ENCODE data around the gene SPOPL.
"Not testable (repeated sequence)": the region's sequence is repeated elsewhere in the genome, so short reads cannot be mapped to it uniquely, and the experiment has no call there.

Gene SPOPL

DNA sequence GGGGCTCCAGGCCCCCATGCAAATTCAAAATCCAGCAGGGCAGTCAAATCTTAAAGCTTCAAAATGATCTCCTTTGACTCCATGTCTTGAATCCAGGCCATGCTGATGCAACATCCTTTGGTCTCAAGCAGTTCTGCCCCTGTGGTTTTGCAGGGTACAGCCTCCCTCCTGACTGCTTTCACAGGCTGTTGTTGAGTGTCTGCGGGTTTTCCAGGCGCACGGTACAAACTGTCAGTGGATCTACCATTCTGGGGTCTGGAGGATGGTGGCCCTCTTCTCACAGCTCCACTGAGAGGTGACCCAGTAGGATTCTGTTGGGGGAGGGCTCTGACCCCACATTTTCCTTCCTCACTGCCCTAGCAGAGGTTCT, 22.1 kb downstream of the SPOPL start:
- DNase-seq (ENCODE audit: low spot score), result not testable (repeated sequence)

DNA sequence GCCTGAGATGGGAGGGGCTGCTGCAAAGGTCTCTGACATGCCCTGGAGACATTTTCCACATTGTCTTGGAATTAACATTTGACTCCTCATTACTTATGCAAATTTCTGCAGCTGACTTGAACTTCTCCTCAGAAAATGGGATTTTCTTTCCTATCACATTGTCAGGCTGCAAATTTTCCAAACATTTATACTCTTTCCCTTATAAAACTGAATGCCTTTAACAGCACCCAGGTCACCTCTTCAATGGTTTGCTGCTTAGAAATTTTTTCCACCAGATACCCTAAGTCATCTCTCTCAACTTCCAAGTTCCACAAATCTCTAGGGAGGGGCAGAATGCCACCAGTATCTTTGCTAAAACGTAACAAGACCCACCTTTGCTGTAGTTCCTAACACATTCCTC, 22.8 kb downstream of the SPOPL start:
- not testable (repeated sequence) for DNase-seq (ENCODE audit: low spot score)

DNA sequence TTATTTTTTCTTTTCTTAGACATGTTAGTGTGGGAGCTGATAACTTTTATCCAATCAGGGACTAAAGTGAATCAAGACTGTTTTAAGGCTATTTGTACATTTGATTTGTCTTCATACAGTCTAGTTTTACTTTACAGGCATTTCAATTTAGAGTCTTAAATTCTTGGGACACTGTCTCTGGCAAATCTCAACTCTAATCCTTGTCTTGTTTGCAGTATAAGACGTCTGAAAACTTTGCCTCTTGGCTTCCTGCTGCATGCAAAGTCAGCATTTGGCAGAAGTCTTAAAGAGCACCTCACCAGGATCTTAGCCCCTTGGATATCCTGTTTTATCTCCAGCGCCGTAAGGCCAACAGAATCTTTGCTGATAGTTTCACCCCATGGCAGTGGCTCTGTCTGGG, 30.3 kb downstream of the SPOPL start:
- no peak for DNase-seq (ENCODE audit: low spot score)

- no peak for DNase-seq (ENCODE audit: low spot score)
Measured at GRCh38 chr2:138534791-138535190, 33.2 kb downstream of the SPOPL start.

DNA sequence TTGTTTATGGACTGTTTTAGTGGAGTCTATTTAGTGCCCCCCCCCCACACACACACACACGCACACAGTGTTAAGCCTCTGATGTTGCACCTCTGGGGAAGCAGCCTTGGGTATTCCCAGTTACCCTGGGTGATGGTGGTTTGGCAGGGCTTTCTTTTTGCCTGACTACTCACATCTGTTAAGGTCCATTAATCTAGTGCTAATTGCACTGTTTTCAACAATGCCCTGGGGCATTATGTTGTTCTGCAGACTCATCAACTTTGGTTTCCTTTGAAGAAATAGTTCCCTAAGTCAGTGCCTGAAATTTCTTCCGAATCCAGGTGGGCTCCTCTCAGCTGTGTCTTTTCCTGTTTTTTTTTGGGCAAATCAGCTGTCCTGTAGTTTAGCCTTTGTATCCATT, 34.7 kb downstream of the SPOPL start:
- no peak for DNase-seq (ENCODE audit: low spot score)

GRCh38 chr2:138536740-138537139, 35.2 kb downstream of the SPOPL start:
- no peak for DNase-seq (ENCODE audit: low spot score)

GRCh38 chr2:138537170-138537915, 35.8 kb downstream of the SPOPL start:
- no peak for DNase-seq (ENCODE audit: low spot score)

DNA sequence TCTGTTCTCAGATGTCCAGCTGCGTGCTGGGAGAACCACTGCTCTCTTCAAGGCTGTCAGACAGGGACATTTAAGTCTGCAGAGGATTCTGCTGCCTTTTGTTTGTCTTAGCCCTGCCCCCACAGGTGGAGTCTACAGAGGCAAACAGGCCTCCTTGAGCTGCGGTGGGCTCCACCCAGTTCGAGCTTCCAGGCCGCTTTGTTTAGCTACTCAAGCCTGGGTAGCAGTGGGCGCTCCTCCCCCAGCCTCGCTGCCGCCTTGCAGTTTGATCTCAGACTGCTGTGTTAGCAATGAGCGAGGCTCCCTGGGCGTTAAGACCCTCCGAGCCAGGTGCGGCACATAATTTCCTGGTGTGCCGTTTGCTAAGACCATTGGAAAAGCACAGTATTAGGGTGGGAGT, 42.6 kb downstream of the SPOPL start:
- DNase-seq (ENCODE audit: low spot score), result not testable (repeated sequence)

GRCh38 chr2:138548796-138549195, 47.2 kb downstream of the SPOPL start:
- no peak for DNase-seq (ENCODE audit: low spot score)

GRCh38 chr2:138550172-138550571, 48.6 kb downstream of the SPOPL start:
- no peak for DNase-seq (ENCODE audit: low spot score)

- no peak for DNase-seq (ENCODE audit: low spot score)
Measured at GRCh38 chr2:138550670-138551287, 49.2 kb downstream of the SPOPL start.

DNA sequence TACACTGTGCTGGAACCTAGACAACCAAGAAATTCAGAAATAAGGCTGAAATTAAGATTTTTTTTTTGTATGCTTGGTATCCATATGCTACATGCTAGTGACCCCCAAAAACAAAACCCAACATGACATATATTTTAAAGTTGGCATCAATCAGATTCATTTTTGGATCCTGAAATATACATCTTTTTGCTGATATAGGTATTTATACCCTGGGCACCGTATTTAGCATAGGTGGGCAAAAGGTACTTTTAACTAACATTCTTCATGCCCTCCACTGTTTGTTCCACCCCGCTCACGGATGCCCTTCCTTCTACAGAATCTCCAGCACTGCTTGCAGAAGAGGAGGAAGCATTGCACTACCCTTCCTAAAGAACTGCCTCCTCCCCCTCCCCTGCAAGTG, 52.6 kb downstream of the SPOPL start:
- DNase-seq (ENCODE audit: low spot score), result no peak

DNA sequence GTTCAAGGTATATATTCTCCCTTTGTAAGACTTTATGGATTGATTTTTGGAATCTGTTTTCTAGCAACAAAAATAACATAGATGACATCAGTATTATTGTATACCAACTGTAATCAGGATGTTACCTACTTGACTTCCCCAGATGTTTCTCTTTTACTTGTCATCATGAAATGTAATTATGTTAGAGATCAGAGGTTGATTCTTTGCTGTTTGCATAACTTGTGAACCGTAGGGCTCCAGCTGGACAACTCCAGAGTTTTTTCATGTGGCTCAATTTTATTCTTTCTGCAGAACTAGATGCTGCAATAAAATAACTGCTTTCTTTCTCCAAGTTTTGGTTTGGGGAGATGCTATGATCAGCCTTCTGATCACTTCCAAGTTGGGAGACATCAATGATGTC, 58.1 kb downstream of the SPOPL start:
- DNase-seq (ENCODE audit: low spot score), result no peak

DNA sequence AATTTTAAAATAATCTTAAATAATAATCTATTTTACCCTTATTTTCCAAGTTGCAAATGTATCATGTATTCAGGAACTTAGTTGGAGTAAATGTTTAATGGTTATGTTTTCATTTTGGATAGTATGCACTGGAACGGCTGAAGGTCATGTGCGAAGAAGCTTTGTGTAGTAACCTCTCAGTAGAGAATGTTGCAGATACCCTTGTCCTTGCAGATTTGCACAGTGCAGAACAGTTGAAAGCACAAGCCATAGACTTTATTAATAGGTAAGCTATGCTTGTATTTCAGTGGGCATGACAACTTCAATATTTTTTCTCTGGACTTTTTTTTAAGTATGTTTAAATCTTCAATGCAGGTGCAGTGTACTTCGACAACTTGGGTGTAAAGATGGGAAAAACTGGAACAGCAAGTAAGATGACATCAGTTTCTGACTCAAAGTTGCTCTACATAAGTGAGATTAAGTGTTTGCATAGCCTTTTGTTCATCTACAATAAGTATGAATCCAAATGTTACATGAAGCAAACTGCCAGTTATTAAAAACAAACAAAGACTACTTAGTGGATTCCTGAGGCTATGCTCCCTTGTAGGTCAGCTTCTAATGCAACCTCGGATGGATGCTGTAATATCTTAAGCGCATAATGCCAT, 63.1 kb downstream of the SPOPL start:
- no peak for DNase-seq (ENCODE audit: low spot score)

DNA sequence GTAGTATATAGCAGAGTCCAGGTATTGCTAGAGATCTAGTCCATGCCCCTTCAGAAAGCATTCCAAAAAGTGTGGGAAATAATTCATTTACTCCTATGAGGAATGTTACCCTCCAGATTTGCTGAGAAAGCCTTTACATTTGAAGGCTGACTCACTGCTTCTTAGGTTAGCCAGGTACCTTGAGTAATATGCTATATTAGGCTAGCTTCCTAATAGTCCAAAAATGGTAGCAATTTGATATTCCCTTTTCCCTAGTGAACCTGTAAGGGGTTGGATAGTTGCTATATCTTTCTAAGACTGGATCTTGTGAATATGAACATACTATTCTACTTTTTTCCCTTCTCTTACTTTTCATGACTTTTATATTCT, 63.6 kb downstream of the SPOPL start:
- DNase-seq (ENCODE audit: low spot score), result no peak

DNA sequence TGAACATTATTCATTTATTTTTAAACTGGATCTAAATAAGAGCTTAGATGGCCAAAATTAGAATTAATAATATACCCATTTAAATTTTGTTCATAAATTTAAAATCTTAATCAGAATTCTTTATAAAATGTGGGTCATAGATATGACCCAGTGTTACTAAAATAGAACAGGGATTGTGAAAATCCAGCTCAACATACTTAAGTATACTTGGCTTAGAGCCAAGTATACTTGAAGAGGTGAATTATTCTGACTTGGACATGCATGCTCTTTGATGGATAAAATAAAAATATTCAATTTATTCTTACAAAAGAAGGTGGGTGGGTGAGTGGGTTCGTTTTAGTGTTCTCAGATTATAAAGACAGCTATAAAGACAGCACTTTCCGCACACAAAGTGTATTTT, 70.7 kb downstream of the SPOPL start:
- DNase-seq (ENCODE audit: low spot score), result no peak

GRCh38 chr2:138577066-138577465, 75.5 kb downstream of the SPOPL start:
- no peak for DNase-seq (ENCODE audit: low spot score)

GRCh38 chr2:138579556-138579955, 78.0 kb downstream of the SPOPL start:
- no peak for DNase-seq (ENCODE audit: low spot score)

GRCh38 chr2:138581909-138582308, 80.3 kb downstream of the SPOPL start:
- no peak for DNase-seq (ENCODE audit: low spot score)

DNA sequence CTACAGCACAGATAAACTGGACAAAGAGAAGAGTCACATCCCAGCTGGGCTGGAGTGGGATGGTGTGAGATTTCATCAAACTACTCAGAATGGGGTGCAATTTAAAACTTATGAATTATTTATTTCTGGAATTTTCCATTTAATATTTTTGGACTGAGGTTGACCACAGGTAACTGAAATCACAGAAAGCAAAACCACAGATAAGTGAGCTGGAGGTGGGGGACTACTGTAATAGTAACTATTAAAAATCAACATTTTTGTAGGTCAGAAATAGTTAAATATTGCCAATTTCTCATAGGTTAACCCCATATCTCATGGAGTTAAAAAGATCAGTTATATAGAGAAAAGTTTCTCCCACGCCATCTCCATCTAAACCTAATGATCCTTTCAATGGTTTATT, 88.1 kb downstream of the SPOPL start:
- DNase-seq (ENCODE audit: low spot score), result no peak

DNA sequence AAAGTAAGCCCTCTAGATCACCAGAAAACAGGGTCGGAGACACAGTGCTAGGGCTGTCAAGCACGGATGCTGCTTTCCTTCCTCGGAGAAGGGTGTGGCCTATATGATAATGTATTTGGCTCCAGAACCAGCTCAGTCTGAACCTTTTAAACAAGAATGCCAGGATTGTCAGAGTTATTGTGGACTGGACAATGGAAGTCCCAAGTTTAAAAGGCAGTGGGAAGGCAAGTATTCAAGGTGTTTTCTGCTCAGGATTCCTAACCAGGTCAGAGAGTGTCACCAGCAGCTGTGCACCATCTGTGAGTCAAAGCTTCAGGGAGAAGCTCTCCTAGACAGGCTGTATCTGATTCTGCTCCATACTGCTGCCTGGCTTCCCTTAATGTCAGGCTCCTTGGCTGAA, 94.8 kb downstream of the SPOPL start:
- DNase-seq (ENCODE audit: low spot score), result no peak

- DNase-seq (ENCODE audit: low spot score), result no peak
Measured at GRCh38 chr2:138600732-138601457, 99.3 kb downstream of the SPOPL start.

Data from kidney capillary endothelial cell (primary cell).